HT-29 (cell line): ENCODE data around the gene CXorf38. TPM values are rescaled to one million over a fixed set of nuclear protein-coding genes. Genes with fewer than 3 reads are reported as not detected.

ENCODE experiments used
- total RNA-seq: library from RNA; depleted of rRNA; stranded (reverse); fragments of >200 nt; shearing (Covaris generic); gene quantifications from 2 replicates; pipeline ENCODE4 v1.2.3, GENCODE V29; 2014; rRNA removed

The CXorf38 gene
- total RNA-seq, 1 experiment from 2014 or later, result 8.1 TPM

Other genes with a start within 250 kb of the CXorf38 start
- gene ATP6AP2, start 66.6 kb downstream of the CXorf38 start, total RNA-seq, result 15.3 and 19.5 TPM in 2 replicates
- gene MPC1L, start 24.1 kb downstream of the CXorf38 start, total RNA-seq, result not detected in 2 replicates
- 9.1 and 12.8 TPM in 2 replicates for gene MED14, start 88.0 kb upstream of the CXorf38 start, total RNA-seq